OCI-LY1 (cell line): ENCODE data around the gene EPHA4.

ENCODE experiments used
- H2AFZ ChIP-seq: fragments of 200-600 bp; sonication (generic), shearing (Covaris generic); 2 replicates; pipeline ENCODE4 v1.6.0; 2014; ENCODE audit warnings: antibody characterized with exemption, mild to moderate bottlenecking, low read length
- H3F3A ChIP-seq: fragments of 200-600 bp; sonication (generic), shearing (Covaris generic); 2 replicates; pipeline ENCODE4 v1.6.0; 2014; ENCODE audit warnings: mild to moderate bottlenecking, antibody characterized with exemption, low read length, moderate library complexity; ENCODE audit not compliant: insufficient read depth
- H3K27ac ChIP-seq: fragments of 200-600 bp; sonication (generic); 2 replicates; pipeline ENCODE4 v1.5.1; 2014; ENCODE audit warnings: low read length, mixed run types, mild to moderate bottlenecking, low read depth; ENCODE audit not compliant: poor library complexity, severe bottlenecking
- H3K27me3 ChIP-seq: fragments of 200-600 bp; sonication (generic); 2 replicates; pipeline ENCODE4 v1.6.0; 2014; ENCODE audit warnings: antibody characterized with exemption, mild to moderate bottlenecking, low read length, moderate library complexity; ENCODE audit not compliant: insufficient read depth
- H3K36me3 ChIP-seq: fragments of 200-600 bp; sonication (generic); 2 replicates; pipeline ENCODE4 v1.6.1; 2014; ENCODE audit warnings: mild to moderate bottlenecking, antibody characterized with exemption, low read length, moderate library complexity, mixed read lengths; ENCODE audit not compliant: insufficient read depth
- H3K4me1 ChIP-seq: fragments of 200-600 bp; sonication (generic); 2 replicates; pipeline ENCODE4 v1.5.1; 2014; ENCODE audit warnings: mild to moderate bottlenecking, low read length, moderate library complexity; ENCODE audit not compliant: insufficient read depth, severe bottlenecking
- H3K4me2 ChIP-seq: fragments of 200-600 bp; sonication (generic), shearing (Covaris generic); 2 replicates; pipeline ENCODE4 v1.6.1; 2014; ENCODE audit warnings: low read length
- H3K4me3 ChIP-seq: fragments of 200-600 bp; sonication (generic); 2 replicates; pipeline ENCODE4 v1.5.1; 2014; ENCODE audit warnings: low read length, low read depth, mild to moderate bottlenecking, mixed read lengths; ENCODE audit not compliant: poor library complexity, severe bottlenecking
- H3K79me2 ChIP-seq: fragments of 200-600 bp; shearing (Covaris generic); 2 replicates; pipeline ENCODE4 v1.6.1; 2016; ENCODE audit warnings: mixed run types, low read length, mixed read lengths; ENCODE audit not compliant: insufficient read depth
- H3K9ac ChIP-seq: fragments of 200-600 bp; sonication (generic), shearing (Covaris generic); 2 replicates; pipeline ENCODE4 v1.6.1; 2014; ENCODE audit warnings: mild to moderate bottlenecking, low read length, mixed read lengths
- H3K9me2 ChIP-seq: fragments of 200-600 bp; sonication (generic), shearing (Covaris generic); 2 replicates; pipeline ENCODE4 v1.6.1; 2014; ENCODE audit warnings: low read depth, mild to moderate bottlenecking, low read length, mixed read lengths
- H3K9me3 ChIP-seq: fragments of 200-600 bp; shearing (Covaris generic); 2 replicates; pipeline ENCODE4 v1.6.1; 2014; ENCODE audit warnings: low read length, mixed read lengths
- H4K20me1 ChIP-seq: fragments of 200-600 bp; sonication (generic), shearing (Covaris generic); 2 replicates; pipeline ENCODE4 v1.6.0; 2016; ENCODE audit warnings: mild to moderate bottlenecking, low read length; ENCODE audit not compliant: insufficient read depth
- CTCF ChIP-seq: fragments of 200-600 bp; sonication (generic), shearing (Covaris generic); IDR thresholded peaks from 2 replicates; pipeline ENCODE4 v1.5.1; 2017; ENCODE audit warnings: mild to moderate bottlenecking, antibody characterized with exemption, low read length, moderate library complexity, mixed read lengths
- EZH2 ChIP-seq: fragments of 200-600 bp; sonication (generic), shearing (Covaris generic); IDR thresholded peaks from 2 replicates; pipeline ENCODE4 v1.8.0; 2017; ENCODE audit warnings: borderline replicate concordance, mixed run types, mild to moderate bottlenecking, antibody characterized with exemption, low read length, moderate library complexity, mixed read lengths

The EPHA4 gene

GRCh38 chr2:221478485-221478863 is 93.6 kb downstream of the EPHA4 start:
- H3K9ac ChIP-seq = no peak overlapping the region
- no peaks in the 10 kb centered on the region for H3K79me2 ChIP-seq
- no peak overlapping the region for H3K27ac ChIP-seq
- H3K9me3 ChIP-seq = no peaks in the 10 kb centered on the region
- no peak overlapping the region for H3K4me3 ChIP-seq
- no peaks in the 10 kb centered on the region for H3K27me3 ChIP-seq
- H2AFZ ChIP-seq = no peak overlapping the region
- H3K9me2 ChIP-seq = no peaks in the 10 kb centered on the region
- H3K36me3 ChIP-seq = no peaks in the 10 kb centered on the region
- H3K4me2 ChIP-seq = no peak overlapping the region
- H3K4me1 ChIP-seq = no peaks in the 10 kb centered on the region
- H3F3A ChIP-seq = no peaks in the 10 kb centered on the region
- H4K20me1 ChIP-seq = no peaks in the 10 kb centered on the region
- TF ChIP-seq EZH2 (no peak), CTCF (no peak)

GRCh38 chr2:221477714-221478484 is 94.2 kb downstream of the EPHA4 start:
- H3F3A ChIP-seq = no peaks in the 10 kb centered on the region
- no peak overlapping the region for H3K27ac ChIP-seq
- no peak overlapping the region for H3K4me2 ChIP-seq

GRCh38 chr2:221476195-221476594 is 95.9 kb downstream of the EPHA4 start:
- Histone ChIP-seq H3K4me1 (no peaks in the 10 kb centered on the region), H3K4me2 (no peak overlapping the region), H3K9me2 (no peaks in the 10 kb centered on the region), H3K27me3 (no peaks in the 10 kb centered on the region), H2AFZ (no peak overlapping the region), H3K9me3 (no peaks in the 10 kb centered on the region), H3K79me2 (no peaks in the 10 kb centered on the region), H4K20me1 (no peaks in the 10 kb centered on the region), H3K9ac (no peak overlapping the region), H3F3A (no peaks in the 10 kb centered on the region), H3K27ac (no peak overlapping the region), H3K36me3 (no peaks in the 10 kb centered on the region), H3K4me3 (no peak overlapping the region)
- TF ChIP-seq EZH2 (no peak), CTCF (no peak)

More at GRCh38 chr2:221477714-221478484, 94.2 kb downstream of the EPHA4 start:
- no peaks in the 10 kb centered on the region for H3K9me3 ChIP-seq
- no peaks in the 10 kb centered on the region for H3K27me3 ChIP-seq
- H4K20me1 ChIP-seq = no peaks in the 10 kb centered on the region
- no peak overlapping the region for H3K4me3 ChIP-seq
- no peaks in the 10 kb centered on the region for H3K36me3 ChIP-seq
- no peaks in the 10 kb centered on the region for H3K4me1 ChIP-seq
- H3K9me2 ChIP-seq = no peaks in the 10 kb centered on the region
- TF ChIP-seq CTCF (no peak), EZH2 (no peak)
- H2AFZ ChIP-seq = no peak overlapping the region
- H3K9ac ChIP-seq = no peak overlapping the region
- H3K79me2 ChIP-seq = no peaks in the 10 kb centered on the region
